Stimulated activated CD4-positive, alpha-beta T cell treated with anti-CD3 and anti-CD28 coated beads, Interleukin-4, amount 100 ng/mL, for 24 hours (primary cell): ENCODE results near the gene SEM1.
"Not testable (repeated sequence)": the region's sequence is repeated elsewhere in the genome, so short reads cannot be mapped to it uniquely, and the experiment has no call there.

Experiments
- DNase-seq: peaks from one replicate; pipeline ENCODE4 v3.0.0-alpha.2; 2020

Gene SEM1

GRCh38 chr7:96658022-96658412 is 51.6 kb downstream of the SEM1 start:
- no peak for DNase-seq

- DNase-seq = no peak
Observed at GRCh38 chr7:96657347-96658021, 52.2 kb downstream of the SEM1 start.

GRCh38 chr7:96655956-96656355 is 53.7 kb downstream of the SEM1 start:
- DNase-seq = no peak

- DNase-seq = no peak
Observed at GRCh38 chr7:96654630-96655188, 54.9 kb downstream of the SEM1 start.

GRCh38 chr7:96649981-96650380 is 59.7 kb downstream of the SEM1 start:
- no peak for DNase-seq

GRCh38 chr7:96648784-96649183 is 60.9 kb downstream of the SEM1 start:
- no peak for DNase-seq

- DNase-seq = no peak
Observed at GRCh38 chr7:96647733-96648132, 61.9 kb downstream of the SEM1 start.

- DNase-seq = no peak
Observed at GRCh38 chr7:96645084-96645483, 64.6 kb downstream of the SEM1 start.

- DNase-seq = not testable (repeated sequence)
Observed at GRCh38 chr7:96643436-96643835, 66.2 kb downstream of the SEM1 start.

GRCh38 chr7:96640054-96640453 is 69.6 kb downstream of the SEM1 start:
- DNase-seq = no peak
